ENCODE measurements around the gene PRMT3.
"Not testable (repeated sequence)": the region's sequence is repeated elsewhere in the genome, so short reads cannot be mapped to it uniquely, and the experiment has no call there.

PRMT3 gene

GRCh38 chr11:20555783-20556182, 168.3 kb downstream of the PRMT3 start:
- TF ChIP-seq ZNF585B (tag by site-specific recombination; IDR thresholded peaks at IDR 0.05) (peak; percentile 82), ZNF610 (tag by site-specific recombination; IDR thresholded peaks at IDR 0.05; ENCODE audit: borderline replicate concordance) (no peak), ATF2 (tag by site-specific recombination; IDR thresholded peaks at IDR 0.05; ENCODE audit: low read depth) (no peak), ZNF350 (tag by site-specific recombination; IDR thresholded peaks at IDR 0.05) (no peak), GFI1B (tag by site-specific recombination; IDR thresholded peaks at IDR 0.05) (no peak), ZNF514 (tag by site-specific recombination; IDR thresholded peaks at IDR 0.05) (no peak), EGR2 (tag by site-specific recombination; IDR thresholded peaks at IDR 0.05; ENCODE audit: low read depth) (no peak)
- no peak overlapping the region for H3K4me3 ChIP-seq (ENCODE audit: low read depth, low read length)
- no peaks in the 10 kb centered on the region for H3K4me1 ChIP-seq (ENCODE audit: control insufficient read depth, insufficient read depth, low read length)
- H3K9me3 ChIP-seq (ENCODE audit: control insufficient read depth, insufficient read depth, low read depth, low read length), result no peaks in the 10 kb centered on the region
- CTCF ChIA-PET, result no interaction called here
- no peak overlapping the region for H3K27ac ChIP-seq (ENCODE audit: extremely low read depth, low read depth, low read length)
- H3K36me3 ChIP-seq (ENCODE audit: control insufficient read depth in 2 of 2, insufficient read depth in 1 of 2, low read length in 2 of 2), result no peaks in the 10 kb centered on the region
- POLR2A ChIA-PET, result no interaction called here

GRCh38 chr11:20556396-20556795, 168.9 kb downstream of the PRMT3 start:
- H3K4me3 ChIP-seq (ENCODE audit: low read depth, low read length); H3K36me3 ChIP-seq (ENCODE audit: control insufficient read depth in 2 of 2, insufficient read depth in 1 of 2, low read length in 2 of 2); H3K4me1 ChIP-seq (ENCODE audit: control insufficient read depth, insufficient read depth, low read length); CTCF ChIA-PET; POLR2A ChIA-PET; H3K27ac ChIP-seq (ENCODE audit: extremely low read depth, low read depth, low read length); H3K9me3 ChIP-seq (ENCODE audit: control insufficient read depth, insufficient read depth, low read depth, low read length): not testable (repeated sequence)
- TF ChIP-seq ZNF707 (tag by site-specific recombination; IDR thresholded peaks at IDR 0.05), result peak; percentile 70; the same call in 1 of the 2 replicates

GRCh38 chr11:20558741-20559140, 171.2 kb downstream of the PRMT3 start:
- H3K4me1 ChIP-seq (ENCODE audit: control insufficient read depth, insufficient read depth, low read length), result no peaks in the 10 kb centered on the region
- ChIA-PET CTCF (interaction anchor here (0.5 to 0.8 kb wide), 3 partner anchors 8 to 138 kb away, joined by 3 read pairs; no protein-coding TSS in a partner anchor), POLR2A (no interaction called here)
- H3K36me3 ChIP-seq (ENCODE audit: control insufficient read depth in 2 of 2, insufficient read depth in 1 of 2, low read length in 2 of 2), result no peaks in the 10 kb centered on the region
- no peaks in the 10 kb centered on the region for H3K9me3 ChIP-seq (ENCODE audit: control insufficient read depth, insufficient read depth, low read depth, low read length)
- H3K4me3 ChIP-seq (ENCODE audit: low read depth, low read length), result no peak overlapping the region
- no peak for TF ChIP-seq ZNF302 (tag by site-specific recombination; IDR thresholded peaks at IDR 0.05; ENCODE audit: low read depth)
- TF ChIP-seq ZNF426 (tag by site-specific recombination; IDR thresholded peaks at IDR 0.05), result no peak
- no peak for TF ChIP-seq ZNF133 (tag by site-specific recombination; IDR thresholded peaks at IDR 0.05)
- no peak for TF ChIP-seq ZNF707 (tag by site-specific recombination; IDR thresholded peaks at IDR 0.05)
- TF ChIP-seq ZNF596 (tag by site-specific recombination; IDR thresholded peaks at IDR 0.05), result no peak
- TF ChIP-seq ZNF785 (tag by site-specific recombination; IDR thresholded peaks at IDR 0.05), result no peak
- TF ChIP-seq ZNF488 (tag by site-specific recombination; IDR thresholded peaks at IDR 0.05), result no peak
- no peak for TF ChIP-seq PRDM4 (tag by site-specific recombination; IDR thresholded peaks at IDR 0.05)
- TF ChIP-seq ZNF830 (tag by site-specific recombination; IDR thresholded peaks at IDR 0.05; ENCODE audit: low read depth), result no peak
- no peak overlapping the region for H3K27ac ChIP-seq (ENCODE audit: extremely low read depth, low read depth, low read length)
